ENCODE measurements around the gene PDZD2.
"Not testable (repeated sequence)": the region's sequence is repeated elsewhere in the genome, so short reads cannot be mapped to it uniquely, and the experiment has no call there.

PDZD2 gene

GRCh38 chr5:32057187-32058096 is 418.5 kb downstream of the PDZD2 start:
- no peak for DNase-seq

DNA sequence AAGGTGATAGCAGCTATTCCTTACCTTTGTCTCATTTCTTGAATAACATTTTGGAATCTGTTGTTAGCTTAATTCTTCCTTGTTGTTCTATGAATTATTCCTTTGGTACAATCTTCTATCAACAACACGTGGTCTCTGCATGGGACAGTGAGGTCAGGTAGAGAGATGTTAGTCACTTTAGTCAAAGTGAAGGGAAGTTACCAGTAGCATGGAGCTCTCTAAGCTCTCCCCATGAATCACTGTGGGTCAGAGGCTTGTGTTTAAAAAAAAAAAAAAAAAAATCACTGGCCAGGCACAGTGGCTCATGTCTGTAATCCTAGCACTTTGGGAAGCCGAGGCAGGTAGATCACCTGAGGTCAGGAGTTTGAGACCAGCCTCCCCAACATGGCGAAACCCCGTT is 419.2 kb downstream of the PDZD2 start:
- no peak for DNase-seq

DNA sequence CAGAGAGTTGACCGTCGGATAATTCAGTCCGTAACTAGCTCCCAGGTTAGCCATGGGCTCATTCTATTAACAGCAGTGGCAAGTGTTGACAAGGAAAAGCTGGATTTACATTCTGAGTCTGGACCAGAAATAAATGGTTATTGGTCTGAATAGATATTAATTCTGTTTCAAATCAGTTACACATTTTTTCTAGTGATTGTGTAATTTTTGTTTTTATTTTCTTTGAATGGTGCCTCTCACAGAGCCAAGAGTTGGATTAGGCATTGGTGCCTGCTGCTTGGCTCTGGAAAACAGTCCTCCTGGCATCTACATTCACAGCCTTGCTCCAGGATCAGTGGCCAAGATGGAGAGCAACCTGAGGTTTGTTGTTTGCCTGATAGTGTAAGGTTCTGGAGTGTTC is 420.1 kb downstream of the PDZD2 start:
- no peak for DNase-seq

GRCh38 chr5:32059761-32060530 is 421.0 kb downstream of the PDZD2 start:
- no peak for DNase-seq

DNA sequence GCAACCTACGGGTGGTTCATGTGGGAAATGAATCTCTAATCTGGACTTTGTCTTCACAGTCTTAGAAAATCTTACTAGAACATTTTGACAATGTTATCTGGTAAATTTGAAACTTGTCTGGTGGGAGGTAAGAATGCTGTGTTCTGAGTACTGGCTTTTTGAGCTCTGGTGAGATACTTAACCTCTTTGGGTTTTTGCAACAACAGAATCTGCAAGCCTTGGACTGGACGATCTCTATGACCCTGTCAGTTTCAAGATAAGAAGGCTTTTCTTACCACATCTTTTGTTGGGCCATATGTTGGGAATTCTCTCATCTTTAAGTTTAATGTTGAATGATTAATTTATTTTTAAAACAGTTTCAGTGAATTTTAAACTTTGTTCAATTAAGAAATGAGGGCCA is 422.3 kb downstream of the PDZD2 start:
- no peak for DNase-seq

DNA sequence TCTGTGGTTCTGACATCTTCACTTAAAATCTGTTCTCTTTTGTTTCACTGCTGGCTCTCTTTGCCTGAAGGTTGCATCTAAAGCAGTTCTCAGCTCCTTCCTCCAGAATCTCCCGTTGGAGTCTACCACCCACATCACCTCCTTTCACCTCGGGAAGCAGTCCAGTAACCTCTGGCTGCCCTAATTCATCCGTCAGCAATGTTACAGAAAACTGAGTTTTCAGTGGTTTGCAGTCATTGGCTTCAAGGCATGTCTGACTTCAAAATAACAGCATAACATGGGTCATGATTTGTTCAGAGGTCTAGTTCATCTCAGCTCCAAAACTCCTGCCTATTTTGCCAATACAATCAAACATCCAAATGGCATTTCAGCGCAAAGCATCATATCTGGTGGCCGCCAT is 427.5 kb downstream of the PDZD2 start:
- DNase-seq = no peak

DNA sequence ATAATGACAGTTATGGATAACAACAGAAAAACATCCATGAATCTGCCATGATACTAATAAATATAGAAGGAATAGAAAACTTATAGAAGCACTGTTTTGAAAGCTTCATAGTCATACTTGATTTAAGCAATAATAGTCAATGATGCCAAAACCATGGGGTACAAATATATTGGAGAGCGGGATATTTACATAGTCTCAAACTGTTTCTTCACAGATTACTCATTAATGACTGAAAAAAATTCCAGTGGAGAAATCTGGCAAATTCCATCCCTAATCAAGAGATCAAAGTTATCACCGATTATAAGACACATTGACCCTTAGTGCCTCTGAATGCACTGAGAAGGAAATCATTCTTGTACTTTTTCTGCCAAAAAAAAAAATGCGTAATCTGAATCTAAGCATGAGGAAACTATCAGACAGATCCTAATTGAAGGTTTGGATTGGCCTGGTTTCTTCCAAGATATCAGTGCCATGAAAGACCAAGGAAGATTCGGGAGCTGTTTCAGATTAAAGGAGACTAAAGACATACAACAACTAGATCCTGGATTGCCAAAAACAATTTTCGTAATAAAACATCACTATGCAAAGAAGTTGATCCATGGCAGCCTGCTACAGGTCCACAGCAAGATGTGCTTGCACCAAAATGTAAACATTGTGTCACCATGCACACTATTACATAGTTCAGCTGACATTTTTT is 429.0 kb downstream of the PDZD2 start:
- no peak for DNase-seq

GRCh38 chr5:32068561-32068960 is 429.6 kb downstream of the PDZD2 start:
- DNase-seq = no peak

GRCh38 chr5:32069396-32069795 is 430.5 kb downstream of the PDZD2 start:
- no peak for DNase-seq

DNA sequence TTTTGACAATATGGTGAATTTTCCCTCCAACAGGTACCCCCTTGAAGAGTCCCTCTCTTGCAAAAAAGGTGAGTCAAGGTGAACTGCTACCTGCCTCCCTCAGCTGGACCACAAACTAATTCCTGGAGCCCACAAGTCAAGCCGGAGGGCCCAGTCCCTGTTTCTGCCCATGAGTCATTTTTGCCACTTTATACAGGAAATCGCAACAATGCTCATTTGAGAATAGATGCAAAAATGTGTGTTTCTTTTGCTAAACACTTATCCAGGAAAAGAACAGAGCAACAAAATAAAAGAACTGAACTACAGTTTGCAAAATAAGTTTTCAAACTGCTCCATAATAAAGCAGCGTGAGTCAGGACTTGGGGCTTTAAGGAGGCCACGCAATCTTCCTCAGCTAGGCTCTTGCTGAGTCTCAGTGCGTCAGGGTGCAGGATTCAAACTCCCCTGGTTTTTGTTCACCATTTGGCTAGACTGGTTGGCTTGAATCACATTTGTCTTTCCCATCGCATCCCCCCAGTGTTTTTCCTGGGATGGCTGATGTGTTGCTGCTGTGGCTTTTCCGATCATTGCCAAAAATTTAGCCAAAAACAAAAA is 432.5 kb downstream of the PDZD2 start:
- DNase-seq = no peak

DNA sequence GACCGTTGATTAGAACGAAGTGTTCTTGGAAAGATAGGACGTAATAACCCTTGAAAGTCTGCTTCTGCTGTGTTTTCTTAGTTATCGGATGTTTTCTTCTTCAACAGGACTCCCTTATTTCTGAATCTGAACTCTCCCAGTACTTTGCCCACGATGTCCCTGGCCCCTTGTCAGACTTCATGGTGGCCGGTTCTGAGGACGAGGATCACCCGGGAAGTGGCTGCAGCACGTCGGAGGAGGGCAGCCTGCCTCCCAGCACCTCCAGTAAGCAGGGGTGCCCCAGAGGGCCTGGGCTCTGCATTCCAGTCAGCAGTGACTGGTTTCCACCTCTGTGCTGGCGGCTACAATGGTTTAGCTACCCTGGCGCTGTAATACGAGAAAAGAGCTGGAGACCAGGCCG is 433.1 kb downstream of the PDZD2 start:
- DNase-seq = no peak

DNA sequence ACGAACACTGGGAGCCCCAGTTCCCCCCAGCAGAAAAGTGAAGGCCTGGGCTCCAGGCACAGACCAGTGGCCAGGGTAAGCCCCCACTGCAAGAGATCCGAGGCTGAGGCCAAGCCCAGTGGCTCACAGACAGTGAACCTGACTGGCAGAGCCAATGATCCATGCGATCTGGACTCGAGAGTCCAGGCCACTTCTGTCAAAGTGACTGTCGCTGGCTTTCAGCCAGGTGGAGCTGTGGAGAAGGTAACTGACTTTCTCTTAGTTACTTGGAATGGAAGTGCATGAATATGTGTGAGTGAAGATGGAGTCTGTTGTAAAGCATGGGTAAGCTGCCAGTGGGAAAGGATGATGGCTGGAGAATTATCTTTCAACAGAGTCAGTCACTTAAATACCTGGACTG is 435.5 kb downstream of the PDZD2 start:
- DNase-seq = no peak

GRCh38 chr5:32076699-32077695 is 438.1 kb downstream of the PDZD2 start:
- DNase-seq = peak; percentile 59

DNA sequence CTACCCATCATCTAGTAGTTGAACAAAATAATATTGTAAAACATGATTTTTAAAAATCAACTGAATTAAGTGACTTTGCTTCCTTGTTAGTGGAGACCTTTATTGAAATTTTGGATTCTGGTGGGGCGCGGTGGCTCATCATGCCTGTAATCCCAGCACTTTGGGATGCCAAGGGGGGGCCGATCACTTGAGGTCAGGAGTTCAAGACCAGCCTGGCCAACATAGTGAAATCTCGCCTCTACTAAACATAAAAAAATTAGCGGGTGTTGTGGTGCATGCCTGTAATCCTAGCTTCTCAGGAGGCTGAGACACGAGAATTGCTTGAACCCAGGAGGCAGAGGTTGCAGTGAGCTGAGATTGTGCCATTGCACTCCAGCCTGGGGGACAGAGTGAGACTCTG is 439.9 kb downstream of the PDZD2 start:
- DNase-seq = not testable (repeated sequence)

DNA sequence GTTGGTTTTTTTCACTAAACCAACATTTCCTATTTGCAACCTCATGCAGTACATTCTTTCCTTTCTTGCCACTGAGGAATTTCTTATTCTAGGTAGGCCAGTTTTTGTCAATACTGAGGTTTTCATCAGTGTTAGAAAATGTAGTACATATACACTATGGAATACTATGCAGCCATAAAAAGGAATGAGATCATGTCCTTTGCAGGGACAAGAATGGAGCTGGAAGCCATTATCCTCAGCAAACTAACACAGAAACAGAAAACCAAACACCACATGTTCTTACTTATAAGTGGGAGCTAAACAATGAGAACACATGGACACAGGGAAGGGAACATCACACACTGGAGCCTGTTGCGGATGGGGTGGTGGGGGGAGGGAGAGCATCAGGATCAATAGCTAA is 441.6 kb downstream of the PDZD2 start:
- DNase-seq = not testable (repeated sequence)

DNA sequence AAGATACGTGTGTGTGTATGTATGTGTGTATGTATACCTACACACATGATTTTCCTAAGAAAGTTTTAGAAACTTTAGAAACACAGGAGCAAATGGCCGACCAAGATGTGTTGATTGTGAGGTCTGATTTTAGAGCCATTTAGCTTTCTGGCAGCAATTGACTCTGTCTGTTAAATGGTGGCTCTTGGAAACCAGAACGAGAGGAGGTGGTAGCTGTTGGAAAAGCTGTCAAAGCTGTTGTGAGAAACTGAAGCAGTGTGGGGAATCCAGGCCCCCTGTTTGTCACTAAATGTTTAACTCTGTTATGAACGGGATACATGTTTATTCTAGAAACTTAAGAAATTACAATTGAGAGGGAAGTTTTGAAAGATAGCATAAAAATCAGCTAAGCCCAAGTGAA is 443.8 kb downstream of the PDZD2 start:
- DNase-seq = no peak

DNA sequence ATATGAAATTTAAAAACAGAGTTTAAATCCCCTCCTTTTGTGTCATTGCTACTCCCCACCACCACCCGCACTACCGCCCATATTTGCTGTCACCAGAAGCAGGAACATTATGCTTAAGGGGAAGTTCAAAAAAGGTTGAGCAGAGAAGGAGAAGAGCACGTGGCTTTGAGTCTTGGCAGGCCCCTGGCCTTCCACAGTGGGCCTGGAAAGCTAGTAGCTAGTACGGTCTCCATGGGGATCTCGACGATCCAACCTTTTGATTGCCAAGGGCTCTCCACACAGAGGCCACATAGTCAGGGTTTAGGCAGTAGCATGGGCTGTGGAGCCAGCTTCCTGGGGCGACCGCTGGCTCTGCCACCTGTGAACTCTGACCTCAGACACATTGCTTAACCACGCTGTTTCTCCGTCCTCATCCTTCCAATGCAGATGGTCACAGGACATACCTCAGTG is 445.1 kb downstream of the PDZD2 start:
- no peak for DNase-seq

- no peak for DNase-seq
These were observed 448.5 kb downstream of the PDZD2 start for GRCh38 chr5:32087086-32088082.

GRCh38 chr5:32088214-32088613 is 449.3 kb downstream of the PDZD2 start:
- no peak for DNase-seq
